Activated CD4-positive, alpha-beta T cell treated with anti-CD3 and anti-CD28 coated beads for 48 hours (primary cell): ENCODE measurements around the gene R3HCC1L.
"Not testable (repeated sequence)": the region's sequence is repeated elsewhere in the genome, so short reads cannot be mapped to it uniquely, and the experiment has no call there.

Experiments
- DNase-seq: peaks from one replicate; pipeline ENCODE4 v3.0.0-alpha.2; 2020

Gene R3HCC1L

DNA sequence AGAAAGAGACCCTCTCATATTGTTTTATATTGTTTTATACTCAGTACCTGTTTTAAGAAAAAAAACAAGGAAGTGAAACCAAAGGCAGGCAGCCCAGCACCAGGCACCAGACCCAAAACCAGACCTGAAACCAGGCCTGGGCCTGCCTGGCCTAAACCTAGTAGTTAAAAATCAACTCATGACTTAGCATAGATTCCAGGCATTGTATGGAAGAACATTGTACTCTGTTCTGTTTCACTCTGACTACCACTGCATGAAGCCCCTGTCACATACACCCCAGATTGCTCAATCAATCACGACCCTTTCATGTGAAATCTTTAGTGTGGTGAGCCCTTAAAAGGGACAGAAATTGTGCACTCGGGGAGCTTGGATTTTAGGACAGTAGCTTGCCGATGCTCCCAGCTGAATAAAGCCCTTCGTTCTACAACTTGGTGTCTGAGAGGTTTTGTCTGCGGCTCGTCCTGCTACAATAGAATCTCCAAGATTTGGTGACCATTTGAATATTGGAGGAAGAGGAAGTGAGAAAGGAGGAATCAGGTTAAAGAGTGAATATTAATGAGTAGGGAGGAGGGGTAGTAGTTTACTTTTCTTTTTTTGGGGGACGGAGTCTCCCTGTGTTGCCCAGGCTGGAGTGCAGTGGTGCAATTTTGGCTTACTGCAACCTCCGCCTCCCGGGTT, 1.2 kb upstream of the R3HCC1L start:
- DNase-seq = not testable (repeated sequence)

GRCh38 chr10:98134117-98134430, 383 bp upstream of the R3HCC1L start:
- no peak for DNase-seq

DNA sequence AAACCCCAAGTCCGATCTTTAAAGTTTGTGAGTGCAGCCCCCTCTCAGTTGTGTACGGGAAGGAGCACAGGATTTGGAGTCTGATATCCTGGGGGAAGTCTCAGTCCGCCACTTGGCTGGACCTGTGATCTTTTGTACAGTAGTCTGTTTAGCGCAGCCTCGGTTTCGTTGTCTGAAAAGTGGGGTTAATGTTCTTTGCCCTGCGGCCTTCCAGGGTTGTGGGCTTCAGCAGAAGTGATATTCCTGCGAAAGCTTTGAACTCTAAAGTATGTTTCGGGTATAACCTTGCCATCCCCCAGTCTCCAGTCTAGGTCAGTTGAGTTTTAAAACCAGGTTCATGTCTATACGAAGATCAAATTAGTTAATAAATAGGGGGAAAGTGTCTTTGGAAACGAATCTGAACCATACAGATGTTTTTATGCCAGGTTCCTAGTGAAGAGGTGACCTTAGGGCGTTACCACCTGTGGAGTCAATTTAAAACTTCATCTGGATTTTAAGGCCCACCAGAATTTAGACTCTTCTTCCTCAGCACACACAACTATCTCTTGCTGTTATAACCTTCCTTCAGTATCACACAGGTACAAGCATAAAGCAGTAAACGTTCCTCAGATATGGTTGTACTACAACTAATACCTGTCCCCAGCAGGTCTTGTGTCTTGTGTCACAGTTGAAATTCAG, 904 bp downstream of the R3HCC1L start:
- no peak for DNase-seq

GRCh38 chr10:98136775-98137174, 2.3 kb downstream of the R3HCC1L start:
- DNase-seq = not testable (repeated sequence)

- DNase-seq = no peak
Measured at GRCh38 chr10:98138031-98138430, 3.6 kb downstream of the R3HCC1L start.

GRCh38 chr10:98139431-98139830, 5.0 kb downstream of the R3HCC1L start:
- DNase-seq = no peak

DNA sequence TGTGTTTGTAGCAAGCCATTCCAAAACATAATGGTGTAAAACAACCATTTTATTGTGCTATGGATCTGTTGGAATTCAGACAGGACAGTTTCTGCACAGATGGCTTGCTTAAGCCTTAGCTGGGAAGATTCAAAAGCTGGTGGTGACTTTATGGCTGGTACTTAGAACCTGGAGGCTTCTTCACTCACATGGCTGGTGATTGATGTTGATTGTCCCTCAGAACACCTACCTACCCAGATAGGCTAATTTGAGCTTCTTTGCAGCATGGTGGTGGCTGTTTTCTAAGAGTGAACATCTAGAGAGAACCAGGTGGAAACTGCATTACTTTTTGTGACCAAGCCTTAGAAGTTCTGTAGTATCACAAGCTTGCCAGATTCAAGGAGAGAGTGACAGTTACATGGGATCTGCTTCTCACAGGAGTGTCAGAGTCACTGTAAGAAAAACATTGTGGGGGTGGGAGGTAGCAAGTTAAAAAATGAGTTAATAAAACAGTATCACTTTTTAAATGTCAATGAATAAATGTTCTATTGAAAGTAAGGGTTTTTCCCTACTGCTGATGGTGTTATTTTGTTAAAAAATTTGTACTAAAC, 7.1 kb downstream of the R3HCC1L start:
- no peak for DNase-seq

DNA sequence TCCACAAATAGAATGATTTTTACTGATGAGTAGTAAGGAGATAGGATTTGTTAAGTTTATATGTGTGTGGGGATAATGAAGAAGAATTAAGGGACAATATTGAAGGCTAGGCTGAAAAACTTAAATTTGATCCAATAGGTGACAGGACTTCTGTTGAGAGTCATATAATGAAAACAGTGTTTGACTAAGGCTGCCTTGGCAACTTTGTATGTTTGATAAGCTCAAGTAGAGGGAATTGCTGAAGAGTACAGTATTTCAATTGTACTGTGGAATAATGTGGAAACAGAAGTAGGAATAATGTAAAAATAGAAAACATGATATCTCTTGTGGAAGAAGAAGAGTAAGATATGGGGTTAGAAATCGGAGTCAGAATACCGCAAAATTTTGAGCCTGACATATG, 10.5 kb downstream of the R3HCC1L start:
- DNase-seq = no peak

GRCh38 chr10:98149858-98150257, 15.4 kb downstream of the R3HCC1L start:
- DNase-seq = no peak

DNA sequence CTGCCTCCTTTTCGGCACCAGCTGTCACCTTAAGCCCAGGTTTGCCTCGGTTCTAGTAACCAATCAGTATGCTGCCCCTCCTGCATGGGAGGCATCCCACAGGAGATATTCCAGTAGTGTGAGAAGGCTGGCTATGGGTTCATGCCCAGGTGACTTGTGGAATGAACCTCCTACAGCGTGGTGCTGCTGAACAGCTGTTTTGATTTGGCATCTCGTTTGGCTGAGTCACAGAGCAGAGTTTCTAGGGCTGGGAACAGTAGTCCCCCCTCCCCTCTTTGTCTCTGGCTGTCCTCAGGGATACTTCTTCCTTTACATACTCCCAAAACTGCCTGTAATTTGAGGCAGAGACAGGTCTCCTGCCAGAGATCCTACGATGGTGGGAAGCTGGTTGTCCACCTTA, 16.1 kb downstream of the R3HCC1L start:
- DNase-seq = no peak

DNA sequence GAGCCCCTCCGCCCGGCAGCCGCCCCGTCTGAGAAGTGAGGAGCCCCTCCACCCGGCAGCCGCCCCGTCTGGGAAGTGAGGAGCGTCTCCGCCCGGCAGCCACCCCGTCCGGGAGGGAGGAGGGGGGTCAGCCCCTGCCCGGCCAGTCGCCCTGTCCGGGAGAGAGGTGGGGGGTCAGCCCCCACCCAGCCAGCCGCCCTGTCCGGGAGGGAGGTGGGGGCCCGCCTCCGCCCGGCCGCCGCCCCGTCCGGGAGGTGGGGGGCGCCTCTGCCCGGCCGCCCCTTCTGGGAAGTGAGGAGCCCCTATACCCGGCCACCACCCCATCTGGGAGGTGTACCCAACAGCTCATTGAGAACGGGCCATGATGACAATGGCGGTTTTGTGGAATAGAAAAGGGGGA, 18.3 kb downstream of the R3HCC1L start:
- not testable (repeated sequence) for DNase-seq

GRCh38 chr10:98153213-98153958, 18.9 kb downstream of the R3HCC1L start:
- not testable (repeated sequence) for DNase-seq

DNA sequence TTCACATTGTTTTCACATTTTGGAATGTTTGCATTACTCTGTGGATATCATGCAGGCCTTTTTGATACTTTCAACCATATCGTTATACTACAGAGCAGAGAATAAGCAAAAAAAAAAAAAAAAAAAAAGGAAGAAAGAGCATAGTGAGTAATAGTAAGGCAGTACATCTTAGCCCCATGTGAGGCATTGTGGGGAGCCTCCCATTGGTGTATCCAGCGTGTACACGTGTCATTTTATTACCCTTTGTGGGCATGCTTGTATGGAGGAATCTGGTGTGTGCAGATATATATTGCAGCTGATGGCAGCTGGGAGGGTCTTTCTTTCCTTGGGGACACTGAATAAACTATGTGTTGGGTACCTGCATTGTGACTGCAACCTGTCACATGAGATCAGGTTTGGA, 19.6 kb downstream of the R3HCC1L start:
- DNase-seq = no peak

GRCh38 chr10:98158576-98158975, 24.1 kb downstream of the R3HCC1L start:
- no peak for DNase-seq

- no peak for DNase-seq
Measured at GRCh38 chr10:98163941-98164340, 29.5 kb downstream of the R3HCC1L start.

GRCh38 chr10:98167191-98167590, 32.7 kb downstream of the R3HCC1L start:
- DNase-seq = no peak

- DNase-seq = no peak
Measured at GRCh38 chr10:98168147-98168546, 33.7 kb downstream of the R3HCC1L start.

DNA sequence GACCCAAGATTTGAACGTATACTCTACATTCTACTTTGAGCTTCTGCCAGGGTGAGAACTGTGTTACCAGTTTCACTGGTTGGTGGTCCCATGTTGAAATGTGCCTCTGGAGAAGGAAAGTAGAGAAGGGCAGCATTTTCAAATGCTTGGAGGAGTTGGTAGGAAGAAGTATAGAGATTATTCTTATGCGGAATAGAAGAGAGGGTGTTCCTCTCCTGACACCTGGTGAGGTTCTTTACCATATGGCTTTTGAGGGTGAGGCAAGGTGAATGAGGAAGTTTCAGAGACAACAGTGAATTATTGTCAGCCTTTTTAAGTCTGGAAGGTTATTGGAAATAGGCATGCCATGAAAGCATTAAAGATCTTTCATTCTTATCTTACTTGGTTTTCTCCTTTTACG, 34.3 kb downstream of the R3HCC1L start:
- no peak for DNase-seq

- DNase-seq = no peak
Measured at GRCh38 chr10:98169379-98169778, 34.9 kb downstream of the R3HCC1L start.

- DNase-seq = peak; percentile 33
Measured at GRCh38 chr10:98170249-98171117, 36.0 kb downstream of the R3HCC1L start.

DNA sequence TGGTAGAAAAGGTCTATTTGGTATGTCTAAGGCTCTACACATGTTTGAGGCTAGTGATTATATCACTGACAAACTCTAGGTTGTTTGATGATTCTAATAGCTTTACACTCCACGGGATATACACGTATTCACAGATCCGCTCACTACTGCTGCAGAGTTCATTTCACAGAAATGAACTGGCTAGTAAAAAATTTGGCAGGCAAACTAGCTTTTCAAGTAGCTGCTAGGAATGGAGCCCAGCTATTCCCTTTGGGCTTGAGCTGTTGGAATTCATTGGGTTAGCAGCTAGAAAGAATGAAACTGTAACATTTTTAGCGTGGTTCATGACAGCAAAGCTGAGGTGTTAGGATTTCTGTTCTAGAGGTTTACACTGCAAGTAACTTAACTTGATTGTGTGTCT, 37.6 kb downstream of the R3HCC1L start:
- no peak for DNase-seq

- DNase-seq = no peak
Measured at GRCh38 chr10:98172495-98172894, 38.0 kb downstream of the R3HCC1L start.

DNA sequence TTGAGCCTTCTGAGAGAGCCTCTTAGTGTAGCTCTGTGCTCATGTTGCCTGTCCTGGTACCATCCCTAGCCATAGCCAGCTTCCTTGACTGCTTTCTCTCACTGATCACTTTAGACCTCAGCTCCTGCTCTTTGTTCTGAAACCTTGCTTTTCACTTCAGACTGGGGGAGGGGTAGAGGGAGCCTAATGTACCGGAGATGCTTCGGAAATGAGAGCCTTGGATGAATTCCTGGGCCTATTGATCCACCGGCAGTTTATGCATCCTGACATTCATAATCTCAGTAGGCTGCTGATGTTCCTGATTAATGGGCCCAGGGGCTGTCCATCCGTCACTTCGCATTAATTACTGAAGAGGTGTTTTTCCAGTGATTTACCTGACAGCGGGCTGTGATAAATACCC, 38.8 kb downstream of the R3HCC1L start:
- no peak for DNase-seq
